GM18508 (cell line): ENCODE data around the gene SPOCK1.
"Not testable (repeated sequence)": the region's sequence is repeated elsewhere in the genome, so short reads cannot be mapped to it uniquely, and the experiment has no call there.

Source experiments
- ATAC-seq: cut with Tn5 transposase; IDR thresholded peaks from one replicate; pipeline ENCODE4 v1.9.1; 2021; ENCODE audit warnings: moderate number of reproducible peaks; ENCODE audit not compliant: insufficient read depth, unreplicated experiment

The SPOCK1 gene

DNA sequence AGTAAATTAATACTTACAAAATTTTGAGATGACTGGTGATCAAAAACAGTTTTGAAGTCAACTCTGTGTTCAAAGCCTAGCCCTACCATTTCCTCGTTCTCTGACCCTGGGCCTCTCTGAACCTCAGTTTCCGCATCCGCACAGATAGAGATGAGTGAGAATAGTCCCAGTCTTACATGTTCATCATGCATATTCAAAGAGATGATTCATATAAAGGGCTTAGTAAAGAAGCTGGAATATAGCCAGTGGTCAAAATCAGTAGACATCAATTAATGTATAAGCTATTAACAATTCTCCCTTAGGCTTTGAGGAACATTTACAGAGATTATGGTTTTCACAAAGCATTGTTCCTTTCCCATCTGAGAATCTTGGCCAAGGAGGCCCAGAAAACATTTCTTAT is 250.6 kb downstream of the SPOCK1 start:
- ATAC-seq, result no peak

DNA sequence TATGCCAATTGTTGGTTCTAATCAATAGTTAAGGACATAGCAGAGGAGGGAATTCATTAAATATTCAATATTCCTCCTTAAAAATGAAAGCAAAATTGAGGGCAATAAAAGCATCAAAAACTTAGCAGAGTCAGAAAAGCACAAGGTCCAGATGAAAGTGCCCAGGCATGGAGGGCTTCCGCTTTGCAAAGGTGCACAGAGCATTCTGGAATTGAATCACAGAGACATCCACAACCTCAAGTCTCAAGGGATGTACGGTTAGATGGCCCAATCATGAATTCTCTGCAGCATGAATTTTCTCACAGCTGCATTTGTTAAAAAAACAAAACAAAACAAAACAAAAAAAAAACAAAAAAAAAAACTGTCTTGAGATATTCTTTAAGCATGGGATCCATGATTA is 253.7 kb downstream of the SPOCK1 start:
- ATAC-seq, result no peak

DNA sequence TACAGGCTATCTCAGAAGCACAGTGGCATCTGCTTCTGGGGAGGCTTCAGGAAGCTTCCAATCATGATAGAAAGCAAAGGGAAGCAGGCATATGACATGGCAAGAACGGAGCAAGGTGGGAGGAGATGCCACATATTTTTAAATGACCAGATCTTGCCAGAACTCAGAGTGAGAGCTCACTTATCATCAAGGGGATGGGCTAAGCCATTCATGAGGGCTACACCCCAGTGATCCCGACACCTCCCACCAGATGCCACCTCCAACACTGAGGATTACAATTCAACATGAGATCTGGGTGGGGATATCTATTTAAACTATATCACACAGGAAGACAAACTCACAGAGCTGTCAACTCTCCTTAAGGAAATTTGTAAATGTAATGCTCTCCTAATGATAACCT is 258.8 kb downstream of the SPOCK1 start:
- ATAC-seq, result no peak

DNA sequence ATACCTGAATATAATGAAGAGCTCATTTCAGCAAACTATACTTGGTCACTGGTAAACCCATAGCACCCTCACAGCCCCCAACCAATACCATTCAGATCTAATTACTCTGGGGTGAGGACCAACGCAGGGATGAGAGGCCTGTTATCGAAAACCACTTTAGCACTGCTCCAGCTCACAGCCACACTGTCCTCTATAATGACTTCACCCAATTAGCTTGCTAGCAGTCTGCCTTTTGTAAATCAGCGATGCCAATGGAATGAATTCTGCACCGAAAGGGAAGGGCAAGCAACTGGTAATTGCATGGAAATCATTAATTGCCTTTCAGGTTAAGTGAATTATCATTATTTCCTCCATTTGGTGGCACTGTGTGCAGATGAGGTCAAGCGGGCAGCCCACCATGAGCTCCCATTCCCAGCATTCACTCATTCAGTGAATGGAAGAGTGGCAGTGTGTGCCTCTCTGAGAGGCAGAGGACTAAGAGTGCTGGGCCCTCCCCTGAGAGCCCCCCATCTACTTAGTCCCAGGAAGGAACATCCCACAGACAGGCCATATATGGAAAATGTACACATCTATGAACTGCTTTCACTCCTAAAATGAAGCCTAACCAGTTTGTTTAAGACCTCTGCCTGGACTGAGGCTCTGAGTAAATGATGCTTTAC is 262.1 kb downstream of the SPOCK1 start:
- no peak for ATAC-seq

DNA sequence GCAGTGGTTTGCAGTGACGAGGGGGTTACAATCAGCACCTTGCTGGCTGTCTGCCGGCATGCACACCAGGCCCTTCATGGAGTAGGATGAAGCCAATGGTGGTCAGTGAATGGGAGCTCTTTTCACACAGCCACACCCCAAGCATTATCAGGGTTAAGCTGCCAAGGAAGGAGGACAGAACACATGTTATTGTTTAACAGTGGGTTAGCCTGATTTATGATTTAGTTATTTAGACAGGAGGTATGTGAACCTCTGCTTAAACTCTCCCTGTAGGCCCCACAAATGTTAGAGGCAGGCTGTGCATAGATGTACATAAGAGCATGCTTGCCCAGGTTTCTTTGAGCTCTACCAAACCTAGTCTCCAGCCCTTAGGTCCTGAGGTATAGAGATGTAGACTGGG is 262.9 kb downstream of the SPOCK1 start:
- ATAC-seq, result no peak

DNA sequence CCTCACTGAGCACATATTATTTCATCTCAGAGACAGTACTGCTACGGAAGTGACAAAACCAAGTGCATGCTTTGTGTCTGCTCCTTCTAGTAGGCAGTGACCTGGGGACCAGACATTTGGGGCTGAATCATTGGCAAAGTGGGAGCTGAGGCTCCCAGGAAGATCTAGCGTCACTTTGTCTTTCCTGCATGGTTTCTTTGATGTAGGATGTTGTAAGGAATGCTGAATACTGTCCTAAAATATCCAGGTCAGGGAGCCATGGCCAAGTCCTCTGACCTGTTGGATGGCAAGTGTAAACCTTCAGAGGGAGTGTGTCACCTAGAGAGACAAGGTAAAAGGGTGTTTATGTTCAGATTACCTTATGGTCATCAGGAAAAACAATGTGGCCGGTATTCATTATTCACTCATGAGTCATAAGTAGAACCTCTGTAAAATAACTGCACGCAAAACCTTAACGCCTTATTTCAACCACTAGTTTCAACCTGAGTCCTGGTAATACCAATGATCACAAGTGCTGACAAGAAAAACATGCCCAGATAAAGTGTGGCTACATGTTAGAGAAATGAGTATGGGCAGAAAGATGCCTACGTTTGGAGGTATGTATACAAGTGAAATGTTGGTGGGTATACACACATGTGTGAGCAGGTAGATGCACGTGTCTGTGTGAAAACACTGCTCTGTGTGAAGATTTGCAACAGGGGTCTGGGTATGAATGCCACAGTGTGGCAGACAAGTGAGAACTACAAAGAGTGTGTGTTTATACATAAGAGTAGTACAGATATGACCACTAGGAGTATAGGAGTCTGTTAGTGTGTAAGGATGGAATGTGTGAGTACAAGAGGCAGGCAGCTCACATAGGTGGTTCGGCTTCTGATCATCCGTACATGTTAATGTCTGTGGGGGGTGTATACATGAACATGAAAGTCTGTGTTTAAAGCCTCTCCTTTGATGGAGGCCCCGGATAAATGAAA is 263.9 kb downstream of the SPOCK1 start:
- ATAC-seq, result no peak

DNA sequence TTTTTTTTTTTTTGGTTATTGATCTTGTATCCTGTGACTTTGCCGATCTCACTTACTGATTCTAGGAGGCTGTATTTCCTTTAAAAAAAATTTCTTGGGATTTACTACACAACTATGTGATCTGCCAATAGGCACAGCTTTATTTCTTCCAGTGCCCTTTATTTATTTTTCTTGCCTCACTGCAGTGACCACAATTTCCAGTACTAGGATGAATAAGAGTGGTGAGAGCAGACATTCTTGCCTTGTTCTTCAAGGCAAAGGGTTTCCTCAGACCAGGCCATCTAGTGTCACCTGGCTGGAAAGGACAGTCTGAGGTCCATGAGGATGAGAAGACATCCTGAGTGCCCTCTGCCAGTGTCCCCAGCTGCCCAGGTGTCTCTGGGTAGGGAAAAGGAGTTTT is 265.4 kb downstream of the SPOCK1 start:
- no peak for ATAC-seq

DNA sequence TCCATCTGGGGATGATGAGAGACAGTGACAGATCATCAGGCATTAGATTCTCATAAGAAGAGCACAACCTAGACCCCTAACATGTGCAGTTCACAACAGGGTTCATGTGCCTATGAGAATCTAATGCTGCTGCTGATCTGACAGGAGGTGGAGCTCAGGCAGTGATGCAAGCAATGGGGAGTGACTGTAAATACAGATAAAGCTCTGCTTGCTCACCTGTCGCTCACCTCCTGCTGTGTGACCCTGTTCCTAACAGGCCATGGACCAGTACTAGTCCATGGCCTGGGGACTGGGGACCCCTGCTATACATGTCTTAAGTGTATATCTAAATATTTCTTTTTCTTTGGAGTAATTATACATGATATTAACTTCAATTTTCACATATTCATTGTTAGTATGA is 265.8 kb downstream of the SPOCK1 start:
- ATAC-seq, result not testable (repeated sequence)

DNA sequence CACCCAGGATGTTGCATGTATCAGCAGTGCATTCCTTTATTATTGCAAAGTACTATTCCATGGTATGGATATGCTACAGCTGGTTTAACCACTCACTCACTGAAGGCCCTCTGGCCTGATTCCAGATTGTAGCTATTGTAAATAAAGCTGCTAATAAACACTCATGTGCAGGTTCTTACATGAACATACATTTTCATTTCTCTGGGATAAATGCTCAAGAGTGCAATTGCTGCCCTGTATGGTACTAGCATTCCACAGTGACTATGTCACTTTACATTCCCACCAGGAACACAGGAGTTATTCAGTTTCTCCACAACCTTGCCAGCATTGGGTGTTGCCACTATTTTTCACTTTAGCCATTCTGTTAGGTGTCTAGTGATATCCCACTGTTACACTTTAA is 267.6 kb downstream of the SPOCK1 start:
- ATAC-seq, result no peak

DNA sequence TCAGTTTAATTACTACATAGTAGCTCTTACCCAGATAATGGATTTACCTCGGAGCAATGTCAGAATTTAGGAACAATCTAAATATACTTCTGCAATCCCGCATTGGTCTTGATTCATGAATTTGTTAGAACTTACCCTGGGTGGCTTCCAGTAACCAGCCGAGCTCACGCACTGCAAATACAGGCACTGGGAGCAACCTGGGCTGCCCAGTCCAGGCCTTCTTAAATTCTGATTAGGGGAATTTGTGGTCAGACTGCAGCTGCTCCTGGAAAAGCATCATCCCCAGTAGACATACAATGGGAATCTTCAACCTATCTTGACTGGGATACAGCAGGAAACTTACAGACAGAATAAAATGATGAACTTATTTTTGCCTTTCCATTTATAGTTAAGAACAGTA is 270.3 kb downstream of the SPOCK1 start:
- no peak for ATAC-seq

DNA sequence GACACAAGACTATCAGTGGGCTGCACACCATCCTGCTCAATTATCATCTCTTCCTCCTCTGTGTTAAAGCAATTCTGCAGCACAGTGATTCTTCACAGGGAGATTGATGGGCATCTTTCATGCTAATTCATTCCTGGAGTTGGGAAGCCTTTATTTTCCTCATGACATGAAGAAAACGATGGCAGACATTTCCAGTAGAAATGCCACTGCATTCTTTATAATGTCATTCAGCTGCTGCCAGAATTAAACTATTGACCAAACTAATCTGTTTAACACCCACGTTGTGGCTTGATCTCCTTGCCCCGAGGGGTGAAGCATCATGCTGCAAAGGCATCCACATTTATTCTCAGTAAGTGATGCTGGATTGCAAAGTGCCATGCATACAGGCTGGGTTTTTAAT is 273.0 kb downstream of the SPOCK1 start:
- ATAC-seq, result no peak

DNA sequence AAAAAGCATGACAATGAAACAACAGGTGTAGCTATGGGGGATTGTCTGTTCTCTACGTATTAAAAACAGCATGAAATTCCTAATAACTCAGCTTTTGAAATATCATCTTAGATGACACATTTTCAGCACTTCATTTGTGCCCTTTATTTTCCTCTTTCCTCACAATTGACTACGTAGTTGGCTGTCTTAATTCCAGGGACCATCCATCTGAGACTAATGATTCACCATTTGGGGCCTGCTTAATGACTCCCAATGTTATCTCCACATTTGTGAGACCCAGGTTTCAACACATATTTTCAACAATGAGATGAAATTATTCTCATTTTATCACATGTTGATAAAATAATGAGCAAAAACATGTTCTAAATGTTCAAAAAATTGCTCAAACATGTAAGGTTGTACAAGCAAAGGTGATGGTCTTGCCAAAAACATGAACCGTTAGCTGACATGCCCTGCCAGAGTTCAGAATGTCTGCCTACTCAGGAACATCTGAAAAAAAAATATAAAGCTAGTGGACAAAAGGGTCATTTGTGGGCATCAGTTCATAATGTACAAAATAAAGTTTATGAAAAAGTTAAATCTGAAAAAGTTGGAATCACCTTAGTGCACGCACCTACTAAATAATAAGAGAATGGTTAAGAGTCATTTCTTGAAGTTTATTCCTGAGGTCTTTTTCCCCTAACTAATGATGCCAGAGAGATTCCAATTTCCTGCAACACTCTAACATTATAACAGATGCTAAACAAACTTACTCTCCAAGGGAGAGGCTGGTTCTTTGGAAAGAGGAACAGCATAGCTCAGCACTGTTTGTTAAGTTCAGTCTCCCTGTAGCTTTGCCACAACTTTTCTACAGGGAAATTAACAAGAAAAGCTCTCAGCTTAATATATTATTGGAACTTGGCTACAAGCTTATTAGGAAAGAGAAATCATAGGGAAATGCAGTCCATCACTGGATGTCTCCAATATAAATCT is 275.5 kb downstream of the SPOCK1 start:
- no peak for ATAC-seq

DNA sequence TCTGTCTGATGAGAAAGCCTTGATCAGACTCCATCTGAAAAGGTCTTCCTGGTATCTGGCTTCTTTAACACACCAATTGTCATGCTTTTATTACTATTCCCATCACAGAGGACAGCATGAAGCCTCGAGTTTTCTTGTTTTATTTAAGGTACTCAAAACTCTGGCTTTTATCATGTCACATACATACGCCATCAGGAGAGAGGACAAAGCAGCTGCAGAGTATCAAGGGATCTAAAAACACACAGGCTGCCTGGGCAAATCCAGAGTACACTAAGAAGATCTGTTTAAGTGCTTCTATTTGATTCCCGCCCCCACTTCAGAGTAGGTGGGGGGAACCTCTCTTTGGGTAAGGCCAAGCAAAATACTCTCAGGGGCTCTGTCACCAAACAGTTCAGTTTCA is 277.2 kb downstream of the SPOCK1 start:
- no peak for ATAC-seq

DNA sequence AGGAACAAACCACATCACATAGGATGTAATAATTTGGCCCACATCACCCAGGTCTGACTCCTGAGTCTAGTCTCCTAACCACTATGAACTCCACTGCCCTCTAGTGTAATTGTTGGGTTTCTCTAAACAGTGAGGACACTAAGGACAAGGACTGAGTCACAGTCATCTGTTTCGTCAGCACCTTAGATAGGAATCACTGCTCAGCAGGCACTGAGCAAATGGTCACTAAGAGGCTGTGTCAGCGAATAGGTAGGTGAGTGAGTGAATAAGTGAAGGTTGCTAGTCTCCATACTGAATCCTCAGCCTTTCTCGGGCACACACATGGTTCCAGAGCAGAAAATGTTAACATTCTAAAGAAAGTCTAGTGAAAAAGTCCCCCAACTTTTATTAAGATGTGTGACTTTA is 278.6 kb downstream of the SPOCK1 start:
- peak; percentile 84 for ATAC-seq

DNA sequence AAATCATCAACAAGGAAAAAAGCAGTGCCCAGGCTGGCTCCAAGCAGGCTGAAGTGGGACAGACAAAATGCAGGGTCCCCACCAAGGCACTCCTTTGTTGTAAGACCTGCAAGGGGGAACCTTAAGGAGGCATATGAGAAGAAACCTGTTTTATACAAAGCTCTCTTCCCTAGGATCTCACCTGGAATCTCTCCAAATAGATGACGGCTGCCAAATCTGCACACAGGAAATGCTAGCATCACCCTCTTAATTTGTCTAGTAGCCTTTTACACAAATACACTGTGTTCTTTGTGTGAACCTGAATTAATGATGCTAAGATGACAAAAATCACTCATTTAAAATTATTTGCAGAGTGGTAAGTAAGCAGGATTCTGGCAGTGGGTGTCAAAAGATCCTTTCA is 280.2 kb downstream of the SPOCK1 start:
- ATAC-seq, result no peak

DNA sequence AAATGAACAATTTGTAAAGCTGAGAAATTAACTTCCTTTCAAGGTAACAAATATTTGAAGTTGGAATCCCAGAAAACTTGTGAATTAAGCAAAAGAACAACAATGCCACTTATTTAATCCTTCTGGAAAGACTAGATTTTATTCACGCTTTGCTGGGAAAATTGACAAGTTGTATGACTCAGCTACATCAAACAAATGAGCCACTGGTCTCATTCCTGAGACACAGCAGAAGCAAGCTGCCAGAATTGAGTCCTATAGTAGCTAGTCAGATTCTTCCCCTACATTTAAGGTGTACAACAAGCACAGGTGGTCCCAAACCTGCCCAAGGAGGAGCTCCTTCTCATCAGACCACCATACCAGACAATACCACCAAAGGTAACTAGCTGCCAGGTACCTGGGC is 280.7 kb downstream of the SPOCK1 start:
- ATAC-seq, result no peak

DNA sequence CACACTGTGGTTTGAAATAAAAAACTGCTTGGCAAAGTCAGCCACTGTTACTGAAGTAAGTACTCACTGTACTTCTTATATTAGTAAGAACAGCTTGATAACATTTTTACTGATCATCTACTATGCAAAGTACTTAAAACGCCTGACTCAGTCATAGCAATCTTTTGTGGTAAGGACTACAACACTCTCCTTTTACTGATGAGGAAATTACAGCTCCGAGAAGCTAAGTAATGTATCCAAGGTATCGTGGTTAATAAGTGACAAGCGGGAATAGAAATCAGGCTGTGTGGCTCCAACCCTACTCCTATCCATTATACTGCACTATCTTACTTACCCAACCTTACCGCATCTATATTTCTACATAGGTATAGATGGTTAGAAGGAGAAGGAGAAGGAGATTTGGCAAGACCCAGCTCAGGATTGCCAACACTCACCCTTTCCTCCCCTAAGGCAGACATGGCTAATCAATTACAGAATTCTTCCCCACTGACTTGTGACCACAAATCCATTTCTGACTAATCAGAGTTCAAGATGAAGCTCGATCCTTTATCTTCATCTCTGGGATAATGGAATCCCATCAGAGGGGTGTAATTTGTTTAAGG is 281.4 kb downstream of the SPOCK1 start:
- no peak for ATAC-seq

DNA sequence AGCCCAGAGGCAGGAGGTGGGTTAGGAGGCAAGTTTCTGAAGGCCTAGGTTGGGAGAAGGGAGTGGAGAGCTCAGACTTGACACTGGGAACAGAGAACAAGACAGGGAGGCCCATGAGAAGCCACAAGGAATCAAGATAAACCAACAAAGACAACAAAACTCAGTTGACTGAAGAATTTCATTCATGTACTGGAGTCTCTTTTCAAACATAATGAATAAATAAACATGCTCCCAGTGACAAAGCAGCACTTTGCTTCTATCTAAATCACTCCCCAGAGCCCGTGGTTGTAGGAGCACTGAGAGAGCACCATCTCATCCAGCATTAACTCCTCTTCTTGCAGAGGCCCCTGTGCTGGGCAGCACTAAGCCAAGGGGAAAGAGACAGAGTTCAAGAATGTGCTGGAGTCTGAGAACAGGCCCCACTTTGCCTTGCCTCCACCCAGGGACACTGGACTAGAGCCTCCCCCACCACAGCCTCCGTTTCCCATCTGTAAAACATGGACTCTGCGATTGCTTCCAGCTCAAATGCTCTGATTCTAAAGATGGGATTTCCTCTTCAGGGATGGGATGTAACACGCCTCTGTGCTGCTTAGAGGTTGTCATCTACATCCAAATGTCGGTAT is 282.0 kb downstream of the SPOCK1 start:
- ATAC-seq, result no peak

DNA sequence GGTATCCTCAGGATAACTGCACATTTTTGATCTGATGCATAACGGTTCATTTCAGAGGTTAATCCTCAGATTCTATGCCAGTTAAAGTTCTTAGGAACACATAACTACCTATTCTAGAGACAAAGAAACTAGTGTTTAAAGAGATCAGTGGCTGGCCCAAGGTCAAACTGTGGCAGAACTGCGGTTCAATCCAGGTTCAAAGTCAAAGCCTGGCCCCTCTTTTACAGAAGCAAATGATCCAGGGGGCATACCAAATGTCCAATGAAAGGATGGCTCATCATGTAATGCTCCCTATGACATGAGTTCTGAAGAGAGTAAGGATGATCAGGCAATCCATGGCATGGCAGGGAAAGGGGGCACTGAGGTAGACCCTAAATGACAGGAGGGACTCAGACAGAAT is 283.3 kb downstream of the SPOCK1 start:
- no peak for ATAC-seq

DNA sequence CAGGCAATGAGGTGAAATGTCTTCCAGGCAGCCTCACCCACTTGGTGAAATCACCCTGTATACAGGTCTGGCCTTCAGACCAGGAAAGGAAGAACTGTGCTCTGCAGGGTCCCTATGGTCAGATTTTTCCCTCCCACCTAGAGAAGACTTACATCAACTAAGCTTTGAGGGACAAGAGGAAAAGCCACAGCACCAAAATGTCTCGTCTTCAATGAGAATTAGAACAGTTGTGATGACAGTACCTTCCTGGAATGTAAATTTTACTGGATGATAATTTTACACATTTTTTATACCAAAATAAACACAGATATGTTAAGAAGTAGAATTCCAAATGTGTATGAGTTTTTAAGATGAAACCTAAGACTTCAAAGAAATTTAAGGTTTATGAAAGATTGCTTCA is 283.9 kb downstream of the SPOCK1 start:
- no peak for ATAC-seq
